PFSK-1 (cell line): ENCODE results near the gene RIPK1.

Experiments used
- POLR2AphosphoS5 ChIP-seq: IDR thresholded peaks from 2 replicates; pipeline ENCODE4 v1.6.1; 2012; ENCODE audit warnings: low read depth, mild to moderate bottlenecking, control low read depth, low read length, moderate library complexity
- SIN3A ChIP-seq: IDR thresholded peaks from 2 replicates; pipeline ENCODE4 v1.6.1; 2012; ENCODE audit warnings: mild to moderate bottlenecking, low read length, moderate library complexity, borderline replicate concordance; ENCODE audit not compliant: insufficient read depth
- TAF1 ChIP-seq: IDR thresholded peaks from 2 replicates; pipeline ENCODE4 v1.6.1; 2012; ENCODE audit warnings: low read length, control low read depth, borderline replicate concordance; ENCODE audit not compliant: insufficient read depth

DNA sequence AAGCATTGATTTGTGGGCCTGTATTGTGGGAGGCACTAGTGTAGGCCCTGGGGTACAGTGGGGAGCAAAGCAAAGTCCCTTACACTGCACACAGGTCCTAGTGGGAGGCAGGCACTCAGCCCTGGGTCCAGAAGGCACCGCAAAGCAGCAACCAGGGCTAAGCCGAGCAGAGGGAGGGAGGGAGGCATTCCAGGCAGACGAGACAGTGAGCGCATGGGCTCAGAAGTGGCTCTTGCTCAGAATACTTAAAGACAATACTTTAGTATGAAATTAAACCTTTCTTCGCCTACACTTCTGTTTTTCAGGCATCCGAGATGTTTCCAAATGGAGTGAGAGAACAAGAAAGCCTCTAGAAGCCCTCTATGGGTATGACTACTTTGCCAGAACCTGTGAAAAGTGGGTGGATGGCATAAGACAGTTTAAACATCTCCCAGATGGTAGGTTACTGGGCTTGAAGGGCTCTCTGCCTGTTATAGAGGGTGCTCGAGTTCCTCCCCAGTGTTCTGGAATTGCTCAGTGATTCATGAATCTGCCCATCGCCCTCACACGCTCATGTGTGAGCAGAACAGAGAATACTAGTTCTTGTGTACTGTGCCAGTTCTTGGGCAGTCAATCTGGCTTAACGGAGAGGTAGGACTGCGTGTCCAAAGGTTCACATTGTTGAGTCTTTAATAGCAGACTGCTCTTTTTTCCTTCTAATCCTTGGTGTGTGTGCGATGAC is 68.9 kb downstream of the RIPK1 start:
- no peak for TF ChIP-seq TAF1
- TF ChIP-seq SIN3A, result no peak
- no peak for TF ChIP-seq POLR2AphosphoS5
